ENCODE results near the gene CD33. TPM values are rescaled to one million over a fixed set of nuclear protein-coding genes. Genes with fewer than 3 reads are reported as not detected.

CD33 gene
- total RNA-seq, 1 donor from 2014 or later = not detected

DNA sequence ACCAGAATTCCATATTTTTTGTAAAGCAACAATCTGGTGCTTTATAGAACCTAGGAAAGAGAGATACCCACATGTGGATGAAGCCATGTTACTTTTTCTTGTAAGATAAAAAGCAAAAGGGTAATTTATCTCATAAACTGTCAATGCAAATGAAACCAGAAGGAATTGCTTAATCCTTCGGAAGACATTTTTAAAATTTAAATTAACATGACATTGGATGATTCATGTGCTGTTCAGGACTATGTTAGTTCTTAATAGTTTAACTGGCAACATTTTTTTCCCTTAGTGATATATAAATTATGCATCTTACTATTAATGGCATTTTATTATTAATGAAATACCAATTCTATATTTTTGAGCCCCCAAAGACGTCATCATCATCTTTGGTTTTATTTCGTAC is 60.8 kb downstream of the CD33 start:
- H3K36me3 ChIP-seq (ENCODE audit: control insufficient read depth, insufficient read depth, low read length) = no peaks in the 10 kb centered on the region
- no peak overlapping the region for H3K4me3 ChIP-seq (ENCODE audit: low read depth, low read length)
- TF ChIP-seq, protein P1, sequence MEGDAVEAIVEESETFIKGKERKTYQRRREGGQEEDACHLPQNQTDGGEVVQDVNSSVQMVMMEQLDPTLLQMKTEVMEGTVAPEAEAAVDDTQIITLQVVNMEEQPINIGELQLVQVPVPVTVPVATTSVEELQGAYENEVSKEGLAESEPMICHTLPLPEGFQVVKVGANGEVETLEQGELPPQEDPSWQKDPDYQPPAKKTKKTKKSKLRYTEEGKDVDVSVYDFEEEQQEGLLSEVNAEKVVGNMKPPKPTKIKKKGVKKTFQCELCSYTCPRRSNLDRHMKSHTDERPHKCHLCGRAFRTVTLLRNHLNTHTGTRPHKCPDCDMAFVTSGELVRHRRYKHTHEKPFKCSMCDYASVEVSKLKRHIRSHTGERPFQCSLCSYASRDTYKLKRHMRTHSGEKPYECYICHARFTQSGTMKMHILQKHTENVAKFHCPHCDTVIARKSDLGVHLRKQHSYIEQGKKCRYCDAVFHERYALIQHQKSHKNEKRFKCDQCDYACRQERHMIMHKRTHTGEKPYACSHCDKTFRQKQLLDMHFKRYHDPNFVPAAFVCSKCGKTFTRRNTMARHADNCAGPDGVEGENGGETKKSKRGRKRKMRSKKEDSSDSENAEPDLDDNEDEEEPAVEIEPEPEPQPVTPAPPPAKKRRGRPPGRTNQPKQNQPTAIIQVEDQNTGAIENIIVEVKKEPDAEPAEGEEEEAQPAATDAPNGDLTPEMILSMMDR (IDR thresholded peaks at IDR 0.05; ENCODE audit: insufficient read depth, low read length, poor library complexity, severe bottlenecking) = no peak
- DNase-seq (ENCODE audit: low read depth) = no peak
- H3K27me3 ChIP-seq (ENCODE audit: control insufficient read depth, insufficient read depth, low read length) = no peaks in the 10 kb centered on the region

Other genes with a start within 250 kb of the CD33 start
- 18.7 and 18.8 TPM in 2 replicates for gene KLK7, start 241.2 kb upstream of the CD33 start, total RNA-seq
- 3.1 and 7.1 TPM in 2 replicates for gene KLK8, start 223.5 kb upstream of the CD33 start, total RNA-seq
- gene KLK10, start 205.4 kb upstream of the CD33 start, total RNA-seq = 6.7 and 9.0 TPM in 2 replicates
- not detected in 2 replicates for gene KLK11, start 198.5 kb upstream of the CD33 start, total RNA-seq
- gene KLK12, start 190.1 kb upstream of the CD33 start, total RNA-seq = not detected in 2 replicates
- gene KLK13, start 160.0 kb upstream of the CD33 start, total RNA-seq = 0.08 and 0.21 TPM in 2 replicates
- not detected in 2 replicates for gene KLK14, start 142.2 kb upstream of the CD33 start, total RNA-seq
- 19.1 and 23.6 TPM in 2 replicates for gene CTU1, start 116.7 kb upstream of the CD33 start, total RNA-seq
- gene SIGLEC9, start 100.2 kb upstream of the CD33 start, total RNA-seq = 0.13 and 0.14 TPM in 2 replicates
- gene SIGLEC7, start 82.8 kb upstream of the CD33 start, total RNA-seq = not detected in 2 replicates
- gene SIGLECL1, start 26.0 kb downstream of the CD33 start, total RNA-seq = 0.79 TPM in 1 of 2 replicates, not detected in the other
- gene IGLON5, start 86.6 kb downstream of the CD33 start, total RNA-seq = 0.04 and 0.07 TPM in 2 replicates
- 1.1 and 1.5 TPM in 2 replicates for gene VSIG10L, start 117.1 kb downstream of the CD33 start, total RNA-seq
- gene ETFB, start 141.3 kb downstream of the CD33 start, total RNA-seq = 29.8 and 36.9 TPM in 2 replicates
- not detected in 2 replicates for gene CLDND2, start 143.9 kb downstream of the CD33 start, total RNA-seq
- gene NKG7, start 147.6 kb downstream of the CD33 start, total RNA-seq = not detected in 2 replicates
- not detected in 2 replicates for gene LIM2, start 162.9 kb downstream of the CD33 start, total RNA-seq
- not detected in 2 replicates for gene C19orf84, start 165.5 kb downstream of the CD33 start, total RNA-seq
- gene SIGLEC10, start 192.6 kb downstream of the CD33 start, total RNA-seq = 0.04 and 0.55 TPM in 2 replicates
- gene SIGLEC8, start 233.4 kb downstream of the CD33 start, total RNA-seq = not detected in 2 replicates